PC-3 (cell line): Measurements from ENCODE around the gene PPY. TPM values are rescaled to one million over a fixed set of nuclear protein-coding genes. Genes with fewer than 3 reads are reported as not detected.

Experiments used
- ATAC-seq: fragments of 200-7000 bp; cut with Tn5 transposase; 2 replicates; pipeline ENCODE4 v1.9.1; 2020; ENCODE audit warnings: mild to moderate bottlenecking, moderate library complexity
- BruUV-seq: library from RNA; stranded (reverse); fragments of 400-500 nt; replicated peaks from 2 replicates; lab custom pipeline; 2021; lab: Mats Ljungman, UMichigan
- CTCF ChIA-PET: fragments of 300-600 bp; sonication (Branson Sonifier 250); formaldehyde crosslinking; loops from one replicate; lab custom pipeline; 2022; ENCODE audit warnings: antibody characterized with exemption; lab: Charles Lee
- POLR2A ChIA-PET: fragments of 300-600 bp; sonication (Branson Sonifier 250); formaldehyde crosslinking; loops from one replicate; lab custom pipeline; 2022; ENCODE audit warnings: antibody characterized with exemption; ENCODE audit not compliant: unreplicated experiment; lab: Charles Lee
- DNase-seq: peaks from one replicate; pipeline ENCODE4 v3.0.0-alpha.2; 2015
- H2AFZ ChIP-seq: fragments of 300-600 bp; sonication (generic); 2 replicates; pipeline ENCODE4 v1.6.0; 2016; ENCODE audit warnings: antibody characterized with exemption, low read length
- H3F3A ChIP-seq: fragments of 300-600 bp; sonication (generic); one replicate; pipeline ENCODE4 v1.6.0; 2017; ENCODE audit warnings: antibody characterized with exemption, low read length, control low read depth, mild to moderate bottlenecking; ENCODE audit not compliant: unreplicated experiment
- H3K27ac ChIP-seq: fragments of 300-600 bp; sonication (generic); 2 replicates; pipeline ENCODE4 v1.5.1; 2016; ENCODE audit warnings: mild to moderate bottlenecking, low read length
- H3K27me3 ChIP-seq: fragments of 300-600 bp; sonication (generic); 2 replicates; pipeline ENCODE4 v1.6.1; 2016; ENCODE audit warnings: low read length, mixed read lengths
- H3K36me3 ChIP-seq: fragments of 300-600 bp; sonication (generic); 2 replicates; pipeline ENCODE4 v1.6.1; 2016; ENCODE audit warnings: low read depth, mixed run types, low read length, mixed read lengths
- H3K4me1 ChIP-seq: fragments of 300-600 bp; sonication (generic); 2 replicates; pipeline ENCODE4 v1.5.1; 2016; ENCODE audit warnings: low read length; ENCODE audit not compliant: insufficient read depth
- H3K4me2 ChIP-seq: fragments of 300-600 bp; sonication (generic); 2 replicates; pipeline ENCODE4 v1.6.0; 2016; ENCODE audit warnings: low read length
- H3K4me3 ChIP-seq: fragments of 300-600 bp; sonication (generic); 2 replicates; pipeline ENCODE4 v1.5.1; 2016; ENCODE audit warnings: mild to moderate bottlenecking, low read length, mixed read lengths
- H3K79me2 ChIP-seq: fragments of 300-600 bp; sonication (generic); 2 replicates; pipeline ENCODE4 v1.6.1; 2017; ENCODE audit warnings: low read length, mixed read lengths
- H3K9ac ChIP-seq: fragments of 300-600 bp; sonication (generic); 2 replicates; pipeline ENCODE4 v1.6.0; 2016; ENCODE audit warnings: mild to moderate bottlenecking, low read length
- H3K9me2 ChIP-seq: fragments of 300-600 bp; sonication (generic); replicated peaks from 2 replicates; pipeline ENCODE4 v1.6.1; 2016; ENCODE audit warnings: mixed run types, low read length, mixed read lengths
- H3K9me3 ChIP-seq: fragments of 300-600 bp; sonication (generic); 2 replicates; pipeline ENCODE4 v1.6.1; 2016; ENCODE audit warnings: low read length, mixed read lengths
- H4K20me1 ChIP-seq: fragments of 300-600 bp; sonication (generic); 2 replicates; pipeline ENCODE4 v1.6.1; 2016; ENCODE audit warnings: low read length, mixed read lengths
- EZH2 ChIP-seq: fragments of 300-600 bp; sonication (generic); IDR thresholded peaks from one replicate; pipeline ENCODE4 v1.6.1; 2017; ENCODE audit warnings: antibody characterized with exemption, mild to moderate bottlenecking, low read length; ENCODE audit not compliant: unreplicated experiment
- EZH2phosphoT487 ChIP-seq: fragments of 300-600 bp; sonication (generic); IDR thresholded peaks from 2 replicates; pipeline ENCODE4 v1.6.1; 2018; ENCODE audit warnings: mild to moderate bottlenecking, antibody characterized with exemption, low read length, borderline replicate concordance
- intact Hi-C: fragments of 100-400 bp; cut with micrococcal nuclease; formaldehyde crosslinking; loops from 2 replicates; pipeline ENCODE4 v1.9.0; 2023
- total RNA-seq: library from RNA; depleted of rRNA; stranded (reverse); fragments of >200 nt; gene quantifications from 2 replicates; pipeline ENCODE4 v1.2.3, GENCODE V29; 2014
- TF ChIP-seq, protein P1 (sequence below): fragments of 300-600 bp; sonication (generic); conservative IDR thresholded peaks from 2 replicates; pipeline ENCODE4 v1.5.1; 2017; ENCODE audit warnings: antibody characterized with exemption, low read depth, mild to moderate bottlenecking, low read length

PPY gene
- total RNA-seq, 1 experiment from 2014 or later = not detected

DNA sequence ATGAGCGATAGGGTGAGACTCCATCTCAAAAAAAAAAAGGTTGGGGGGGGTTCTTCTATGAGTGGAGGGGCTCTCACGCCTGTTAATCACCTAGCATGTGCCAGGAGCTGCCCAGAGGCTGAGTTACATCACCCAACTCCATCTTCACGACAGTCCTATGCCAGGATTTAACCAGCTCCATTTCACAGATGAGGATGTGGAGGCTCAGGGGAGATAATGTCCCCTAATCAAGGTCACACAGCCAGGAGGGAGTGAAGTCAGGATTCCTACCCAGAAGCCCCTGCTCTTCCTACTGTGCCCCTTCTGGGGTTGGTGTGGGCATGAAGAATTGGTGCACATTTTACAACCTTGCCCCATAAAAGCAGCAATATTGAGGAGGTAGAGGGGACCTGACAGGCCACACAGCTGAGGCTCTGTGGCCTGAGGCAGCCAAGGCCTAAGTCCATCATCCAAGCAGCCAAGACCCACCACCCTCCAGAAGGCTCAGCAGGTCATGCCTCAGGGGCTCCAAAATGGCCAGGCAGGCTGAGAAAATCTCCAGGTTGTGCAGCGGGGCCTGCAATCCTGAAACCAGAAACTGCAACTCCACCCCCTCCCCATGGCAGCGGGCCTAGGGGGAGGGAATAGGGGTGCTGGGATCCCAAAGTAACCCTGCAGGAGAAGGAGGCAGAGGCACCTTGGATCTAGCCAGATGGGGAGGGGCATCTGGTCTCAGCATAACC is 6.9 kb downstream of the PPY start:
- H3K4me2 ChIP-seq = no peak overlapping the region
- DNase-seq (no peak), ATAC-seq (no peak)
- intact Hi-C loops = no loop called here
- no peak overlapping the region for H3K27ac ChIP-seq
- ChIA-PET POLR2A (no interaction called here), CTCF (interaction anchor here (0.7 kb wide), 1 partner anchor 45 kb away, joined by 4 read pairs; no protein-coding TSS in a partner anchor)
- no peaks in the 10 kb centered on the region for H3K36me3 ChIP-seq
- no peaks in the 10 kb centered on the region for H4K20me1 ChIP-seq
- no peaks in the 10 kb centered on the region for H3K9me2 ChIP-seq
- no peak overlapping the region for H2AFZ ChIP-seq
- no peak overlapping the region for H3K4me3 ChIP-seq
- no peaks in the 10 kb centered on the region for H3K27me3 ChIP-seq
- H3K9ac ChIP-seq = no peak overlapping the region
- H3K79me2 ChIP-seq = no peaks in the 10 kb centered on the region
- no TSS peak for BruUV-seq
- no peaks in the 10 kb centered on the region for H3K9me3 ChIP-seq
- peaks cover 3% of the 10 kb centered on the region; the same call in 1 of the 2 replicates for H3K4me1 ChIP-seq
- TF ChIP-seq EZH2phosphoT487 = no peak
- no peak for TF ChIP-seq EZH2
- TF ChIP-seq, protein P1, sequence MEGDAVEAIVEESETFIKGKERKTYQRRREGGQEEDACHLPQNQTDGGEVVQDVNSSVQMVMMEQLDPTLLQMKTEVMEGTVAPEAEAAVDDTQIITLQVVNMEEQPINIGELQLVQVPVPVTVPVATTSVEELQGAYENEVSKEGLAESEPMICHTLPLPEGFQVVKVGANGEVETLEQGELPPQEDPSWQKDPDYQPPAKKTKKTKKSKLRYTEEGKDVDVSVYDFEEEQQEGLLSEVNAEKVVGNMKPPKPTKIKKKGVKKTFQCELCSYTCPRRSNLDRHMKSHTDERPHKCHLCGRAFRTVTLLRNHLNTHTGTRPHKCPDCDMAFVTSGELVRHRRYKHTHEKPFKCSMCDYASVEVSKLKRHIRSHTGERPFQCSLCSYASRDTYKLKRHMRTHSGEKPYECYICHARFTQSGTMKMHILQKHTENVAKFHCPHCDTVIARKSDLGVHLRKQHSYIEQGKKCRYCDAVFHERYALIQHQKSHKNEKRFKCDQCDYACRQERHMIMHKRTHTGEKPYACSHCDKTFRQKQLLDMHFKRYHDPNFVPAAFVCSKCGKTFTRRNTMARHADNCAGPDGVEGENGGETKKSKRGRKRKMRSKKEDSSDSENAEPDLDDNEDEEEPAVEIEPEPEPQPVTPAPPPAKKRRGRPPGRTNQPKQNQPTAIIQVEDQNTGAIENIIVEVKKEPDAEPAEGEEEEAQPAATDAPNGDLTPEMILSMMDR = no peak
- H3F3A ChIP-seq = no peaks in the 10 kb centered on the region

DNA sequence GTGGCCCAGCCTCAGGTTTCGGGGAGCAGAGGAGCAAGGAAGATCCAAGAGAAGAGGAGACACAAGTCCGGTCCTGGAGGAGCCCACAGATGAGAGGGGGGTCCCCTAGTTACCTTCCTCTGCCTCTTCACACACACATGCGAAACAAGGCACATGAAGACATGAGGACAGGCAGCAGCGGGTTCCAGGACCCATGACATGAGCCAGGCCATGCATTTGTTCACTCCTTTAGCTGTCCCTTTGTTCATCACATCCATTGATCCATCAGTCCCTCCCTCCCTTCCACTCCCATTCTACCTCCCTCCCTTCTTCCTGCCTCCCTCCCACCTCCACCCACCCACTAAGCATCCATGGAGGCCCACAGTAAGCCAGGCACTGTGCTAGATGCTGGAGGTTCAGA is 9.4 kb downstream of the PPY start:
- intact Hi-C loops = no loop called here
- Histone ChIP-seq H3K4me2 (no peak overlapping the region), H3K4me3 (no peak overlapping the region), H2AFZ (no peak overlapping the region), H3K4me1 (peaks cover 4% of the 10 kb centered on the region; the same call in 1 of the 2 replicates), H3K9me2 (no peaks in the 10 kb centered on the region), H3F3A (no peaks in the 10 kb centered on the region), H4K20me1 (no peaks in the 10 kb centered on the region), H3K27ac (no peak overlapping the region), H3K79me2 (no peaks in the 10 kb centered on the region), H3K9ac (no peak overlapping the region), H3K27me3 (no peaks in the 10 kb centered on the region), H3K9me3 (no peaks in the 10 kb centered on the region), H3K36me3 (no peaks in the 10 kb centered on the region)
- DNase-seq (no peak), ATAC-seq (no peak)
- TF ChIP-seq EZH2phosphoT487 (no peak), EZH2 (no peak)
- TF ChIP-seq, protein P1 = no peak
- ChIA-PET POLR2A (no interaction called here), CTCF (interaction anchor here (0.6 kb wide), 1 partner anchor 47 kb away, joined by 10 read pairs; no protein-coding TSS in a partner anchor)
- BruUV-seq = no TSS peak

DNA sequence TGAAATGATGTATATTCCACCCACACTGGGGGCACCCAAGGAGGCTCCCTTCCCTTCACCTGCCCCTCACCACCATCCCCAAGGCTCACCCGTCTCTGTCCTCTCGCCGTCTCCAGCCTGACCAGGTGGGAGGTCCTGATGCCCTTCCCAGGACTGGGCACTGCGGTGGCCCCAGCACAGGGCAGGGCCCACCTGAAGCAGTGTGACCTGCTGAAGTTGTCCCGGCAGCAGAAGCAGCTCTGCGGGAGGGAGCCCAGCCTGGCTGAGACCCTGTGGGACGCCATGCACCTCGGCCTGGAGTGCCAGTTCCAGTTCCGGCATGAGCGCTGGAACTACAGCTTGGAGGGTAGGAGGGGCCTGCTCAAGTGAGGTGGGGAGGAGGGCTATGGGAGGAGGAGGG is 9.9 kb downstream of the PPY start:
- H3K27me3 ChIP-seq = no peaks in the 10 kb centered on the region
- no peak overlapping the region for H3K27ac ChIP-seq
- no peak for DNase-seq
- no peaks in the 10 kb centered on the region for H3K9me3 ChIP-seq
- peaks cover 9% of the 10 kb centered on the region for H3K4me1 ChIP-seq
- ATAC-seq = no peak
- no peaks in the 10 kb centered on the region for H3F3A ChIP-seq
- H3K4me2 ChIP-seq = no peak overlapping the region
- no peak overlapping the region for H3K4me3 ChIP-seq
- no peak overlapping the region for H3K9ac ChIP-seq
- TF ChIP-seq, protein P1 = no peak
- TF ChIP-seq EZH2 = no peak
- TF ChIP-seq EZH2phosphoT487 = no peak
- H3K79me2 ChIP-seq = no peaks in the 10 kb centered on the region
- ChIA-PET POLR2A (no interaction called here), CTCF (no interaction called here)
- no TSS peak for BruUV-seq
- no peaks in the 10 kb centered on the region for H3K9me2 ChIP-seq
- intact Hi-C loops = no loop called here
- H3K36me3 ChIP-seq = no peaks in the 10 kb centered on the region
- no peak overlapping the region for H2AFZ ChIP-seq
- no peaks in the 10 kb centered on the region for H4K20me1 ChIP-seq
